HEK293 (cell line): Measurements from ENCODE around the gene CXCL8.

Experiments
- CTCF ChIA-PET: fragments of 350-600 bp; formaldehyde crosslinking; extraction: SDS; loops from one replicate; lab custom pipeline; 2021; ENCODE audit warnings: antibody characterized with exemption; lab: Yijun Ruan, JAX
- POLR2A ChIA-PET: fragments of 300-600 bp; formaldehyde crosslinking; extraction: SDS; loops from one replicate; lab custom pipeline; 2020; ENCODE audit warnings: antibody characterized with exemption, inconsistent platforms; lab: Yijun Ruan, JAX
- H3K27ac ChIP-seq: fragments of 200-500 bp; sonication (Bioruptor generic); 2 replicates; pipeline ENCODE4 v1.5.1; 2014; ENCODE audit warnings: low read depth, low read length, control low read depth, inconsistent platforms; ENCODE audit errors: extremely low read depth
- H3K36me3 ChIP-seq, 2 experiments: fragments of 200-500 bp in 1 of 2; sonication (Bioruptor generic) in 1 of 2; 1 replicate in 1 of 2; 2 replicates in 1 of 2; pipeline ENCODE4 v1.5.1; 2014 to 2017; ENCODE audit warnings: inconsistent platforms in 2 of 2, low read length in 2 of 2; ENCODE audit not compliant: control insufficient read depth in 2 of 2, insufficient read depth in 1 of 2
- H3K4me1 ChIP-seq: fragments of 200-500 bp; sonication (Bioruptor generic); 2 replicates; pipeline ENCODE4 v1.5.1; 2014; ENCODE audit warnings: mild to moderate bottlenecking, low read length, inconsistent platforms; ENCODE audit not compliant: control insufficient read depth, insufficient read depth
- H3K4me3 ChIP-seq: 2 replicates; pipeline ENCODE4 v1.5.1; 2011; ENCODE audit warnings: low read depth, mild to moderate bottlenecking, control low read depth, low read length, moderate library complexity
- H3K9me3 ChIP-seq: fragments of 200-500 bp; sonication (Bioruptor generic); 2 replicates; pipeline ENCODE4 v1.5.1; 2014; ENCODE audit warnings: low read depth, low read length, inconsistent platforms; ENCODE audit not compliant: control insufficient read depth, insufficient read depth
- AEBP2 ChIP-seq: fragments of 450-650 bp; formaldehyde crosslinking; IDR thresholded peaks from 2 replicates; pipeline ENCODE4 v1.5.1; 2016; ENCODE audit warnings: missing biosample characterization, missing genetic modification characterization, borderline replicate concordance
- ELK4 ChIP-seq: IDR thresholded peaks from 2 replicates; pipeline ENCODE4 v1.6.1; 2011; ENCODE audit warnings: mild to moderate bottlenecking, low read depth, low read length, borderline replicate concordance
- GLI4 ChIP-seq: fragments of 450-650 bp; formaldehyde crosslinking; IDR thresholded peaks from 2 replicates; pipeline ENCODE4 v1.5.1; 2016; ENCODE audit warnings: missing biosample characterization, missing genetic modification characterization
- KLF1 ChIP-seq: fragments of 450-650 bp; formaldehyde crosslinking; IDR thresholded peaks from 2 replicates; pipeline ENCODE4 v1.5.1; 2016; ENCODE audit warnings: missing biosample characterization, missing genetic modification characterization
- KLF7 ChIP-seq: fragments of 450-650 bp; formaldehyde crosslinking; IDR thresholded peaks from 2 replicates; pipeline ENCODE4 v1.5.1; 2016; ENCODE audit warnings: missing biosample characterization, missing genetic modification characterization, borderline replicate concordance
- OSR2 ChIP-seq: fragments of 450-650 bp; formaldehyde crosslinking; IDR thresholded peaks from 2 replicates; pipeline ENCODE4 v1.5.1; 2016; ENCODE audit warnings: missing biosample characterization, missing genetic modification characterization
- PRDM6 ChIP-seq: fragments of 450-650 bp; formaldehyde crosslinking; IDR thresholded peaks from 2 replicates; pipeline ENCODE4 v1.5.1; 2017; ENCODE audit warnings: missing biosample characterization, missing genetic modification characterization
- RBAK ChIP-seq: fragments of 450-650 bp; formaldehyde crosslinking; IDR thresholded peaks from 2 replicates; pipeline ENCODE4 v1.5.1; 2016; ENCODE audit warnings: missing biosample characterization, missing genetic modification characterization
- ZNF112 ChIP-seq: fragments of 450-650 bp; formaldehyde crosslinking; IDR thresholded peaks from 2 replicates; pipeline ENCODE4 v1.5.0; 2017; ENCODE audit warnings: missing biosample characterization, missing genetic modification characterization
- ZNF18 ChIP-seq: fragments of 450-650 bp; formaldehyde crosslinking; IDR thresholded peaks from 2 replicates; pipeline ENCODE4 v1.5.1; 2016; ENCODE audit warnings: missing biosample characterization, missing genetic modification characterization
- ZNF19 ChIP-seq: fragments of 450-650 bp; formaldehyde crosslinking; IDR thresholded peaks from 2 replicates; pipeline ENCODE4; 2016; ENCODE audit warnings: missing biosample characterization, missing genetic modification characterization, low read depth
- ZNF280D ChIP-seq: fragments of 450-650 bp; formaldehyde crosslinking; IDR thresholded peaks from 2 replicates; pipeline ENCODE4 v1.5.1; 2016; ENCODE audit warnings: missing biosample characterization, missing genetic modification characterization
- ZNF341 ChIP-seq: fragments of 450-650 bp; formaldehyde crosslinking; IDR thresholded peaks from 2 replicates; pipeline ENCODE4; 2016; ENCODE audit warnings: low read depth, missing biosample characterization, missing genetic modification characterization
- ZNF530 ChIP-seq: fragments of 450-650 bp; formaldehyde crosslinking; IDR thresholded peaks from 2 replicates; pipeline ENCODE4 v1.5.1; 2016; ENCODE audit warnings: low read depth, missing biosample characterization, missing genetic modification characterization
- ZNF555 ChIP-seq: fragments of 450-650 bp; formaldehyde crosslinking; conservative IDR thresholded peaks from 2 replicates; pipeline ENCODE4 v1.5.1; 2017; ENCODE audit warnings: missing biosample characterization, mild to moderate bottlenecking, missing genetic modification characterization, inconsistent platforms
- ZNF639 ChIP-seq: fragments of 450-650 bp; formaldehyde crosslinking; IDR thresholded peaks from 2 replicates; pipeline ENCODE4 v1.5.1; 2016; ENCODE audit warnings: missing biosample characterization, missing genetic modification characterization
- ZNF707 ChIP-seq: fragments of 450-650 bp; formaldehyde crosslinking; IDR thresholded peaks from 2 replicates; pipeline ENCODE4 v1.5.1; 2016; ENCODE audit warnings: missing biosample characterization, missing genetic modification characterization
- ZSCAN18 ChIP-seq: fragments of 450-650 bp; formaldehyde crosslinking; IDR thresholded peaks from 2 replicates; pipeline ENCODE4 v1.5.1; 2016; ENCODE audit warnings: missing biosample characterization, missing genetic modification characterization
- ZSCAN23 ChIP-seq: fragments of 450-650 bp; formaldehyde crosslinking; IDR thresholded peaks from 2 replicates; pipeline ENCODE4 v1.5.1; 2016; ENCODE audit warnings: missing biosample characterization, missing genetic modification characterization
- ZXDB ChIP-seq: fragments of 450-650 bp; formaldehyde crosslinking; IDR thresholded peaks from 2 replicates; pipeline ENCODE4 v1.5.1; 2016; ENCODE audit warnings: missing biosample characterization, missing genetic modification characterization

The CXCL8 gene

GRCh38 chr4:73743795-73744194 lies 3.4 kb downstream of the CXCL8 start:
- H3K9me3 ChIP-seq: no peaks in the 10 kb centered on the region
- TF ChIP-seq PRDM6 (tag by site-specific recombination): no peak
- TF ChIP-seq ZSCAN18 (tag by site-specific recombination): no peak
- no peak for TF ChIP-seq KLF7 (tag by site-specific recombination)
- no peak for TF ChIP-seq KLF1 (tag by site-specific recombination)
- TF ChIP-seq RBAK (tag by site-specific recombination): no peak
- TF ChIP-seq AEBP2: no peak
- no peak for TF ChIP-seq ZNF19
- POLR2A ChIA-PET: no interaction called here
- CTCF ChIA-PET: no interaction called here
- H3K4me3 ChIP-seq: no peak overlapping the region
- H3K27ac ChIP-seq: no peak overlapping the region
- H3K4me1 ChIP-seq: no peaks in the 10 kb centered on the region; the same call in 1 of the 2 replicates
- H3K36me3 ChIP-seq: no peaks in the 10 kb centered on the region

GRCh38 chr4:73744203-73744602 lies 3.8 kb downstream of the CXCL8 start:
- Histone ChIP-seq H3K4me3 (no peak overlapping the region), H3K4me1 (no peaks in the 10 kb centered on the region; the same call in 1 of the 2 replicates), H3K9me3 (no peaks in the 10 kb centered on the region), H3K36me3 (no peaks in the 10 kb centered on the region), H3K27ac (no peak overlapping the region)
- POLR2A ChIA-PET: no interaction called here
- TF ChIP-seq ZNF555 (tag by site-specific recombination): no peak
- no peak for TF ChIP-seq ZNF18
- no peak for TF ChIP-seq GLI4 (tag by site-specific recombination)
- TF ChIP-seq KLF1 (tag by site-specific recombination): no peak
- no peak for TF ChIP-seq ZNF341 (tag by site-specific recombination)
- no peak for TF ChIP-seq ZNF112 (tag by site-specific recombination)
- TF ChIP-seq ZXDB: no peak
- no peak for TF ChIP-seq ZSCAN23 (tag by site-specific recombination)
- CTCF ChIA-PET: no interaction called here

GRCh38 chr4:73750730-73751129 lies 10.4 kb downstream of the CXCL8 start:
- CTCF ChIA-PET: no interaction called here
- no peak overlapping the region for H3K27ac ChIP-seq
- no peak overlapping the region for H3K4me3 ChIP-seq
- no peaks in the 10 kb centered on the region for H3K9me3 ChIP-seq
- H3K36me3 ChIP-seq: no peaks in the 10 kb centered on the region
- POLR2A ChIA-PET: no interaction called here
- no peaks in the 10 kb centered on the region for H3K4me1 ChIP-seq
- TF ChIP-seq ZNF280D (tag by site-specific recombination) (no peak), OSR2 (tag by site-specific recombination) (no peak), ZNF530 (tag by site-specific recombination) (no peak), ZNF639 (tag by site-specific recombination) (no peak), KLF1 (tag by site-specific recombination) (no peak), ELK4 (no peak), ZNF707 (tag by site-specific recombination) (no peak)
